B cell (primary cell): Measurements from ENCODE around the gene LURAP1L. TPM values are rescaled to one million over a fixed set of nuclear protein-coding genes. Genes with fewer than 3 reads are reported as not detected.

Source experiments
- ATAC-seq: fragments of 200-7000 bp; cut with Tn5 transposase; one replicate; pipeline ENCODE4 v1.10.0; 2021; ENCODE audit warnings: low read depth, mild to moderate bottlenecking, moderate number of reproducible peaks, moderate library complexity
- CTCF ChIA-PET: fragments of 350-600 bp; sonication (Branson Sonifier 250); formaldehyde crosslinking; loops from one replicate; lab custom pipeline; 2021; ENCODE audit warnings: antibody characterized with exemption, inconsistent platforms; lab: Charles Lee
- POLR2A ChIA-PET: fragments of 350-600 bp; sonication (Branson Sonifier 250); formaldehyde crosslinking; loops from one replicate; lab custom pipeline; 2021; ENCODE audit warnings: antibody characterized with exemption; lab: Charles Lee
- DNase-seq: peaks from one replicate; pipeline ENCODE4 v3.0.0; 2013
- H2AFZ ChIP-seq: 2 replicates; pipeline ENCODE4 v1.6.1; 2012; ENCODE audit warnings: mild to moderate bottlenecking, low read depth, low read length; ENCODE audit not compliant: insufficient read depth, poor library complexity, severe bottlenecking
- H3K27ac ChIP-seq, 2 donors: 1 replicate in 1 of 2; 2 replicates in 1 of 2; pipeline ENCODE4 v1.5.1; 2012 to 2013; ENCODE audit warnings: low read length in 2 of 2, mild to moderate bottlenecking in 2 of 2, moderate library complexity in 1 of 2
- H3K27me3 ChIP-seq, 4 experiments: fragments of 200-600 bp in 1 of 4; sonication (generic) in 1 of 4; replicated peaks in 1 of 4; 1 replicate in 2 of 4; 2 replicates in 2 of 4; pipeline versions ENCODE4 v1.6.1 to v1.7.0; 2013 to 2016; ENCODE audit warnings: low read length in 3 of 4, mild to moderate bottlenecking in 2 of 4, mixed read lengths in 1 of 4, moderate library complexity in 1 of 4; ENCODE audit not compliant: insufficient read depth in 4 of 4, control insufficient read depth in 3 of 4; ENCODE audit errors: control extremely low read depth in 1 of 4
- H3K36me3 ChIP-seq, 2 experiments: replicated peaks in 1 of 2; 1 replicate in 1 of 2; 2 replicates in 1 of 2; pipeline versions ENCODE4 v1.6.1 to v1.7.1; 2013; ENCODE audit warnings: low read length in 1 of 2; ENCODE audit not compliant: insufficient read depth in 2 of 2, control insufficient read depth in 1 of 2; ENCODE audit errors: control extremely low read depth in 1 of 2, extremely low read depth in 1 of 2
- H3K4me1 ChIP-seq, 2 donors: fragments of 200-600 bp in 1 of 2; sonication (generic) in 1 of 2; 1 replicate in 1 of 2; 2 replicates in 1 of 2; pipeline versions ENCODE4 v1.5.1 to v1.6.1; 2013 to 2017; ENCODE audit warnings: low read length in 2 of 2; ENCODE audit not compliant: control insufficient read depth in 2 of 2, insufficient read depth in 2 of 2
- H3K4me2 ChIP-seq: replicated peaks from 2 replicates; pipeline ENCODE3; 2012; ENCODE audit warnings: mild to moderate bottlenecking, low read depth, low read length; ENCODE audit not compliant: poor library complexity, severe bottlenecking
- H3K4me3 ChIP-seq, 5 experiments: fragments of 200-600 bp in 1 of 5; sonication (generic) in 1 of 5; 1 replicate in 3 of 5; 2 replicates in 2 of 5; pipeline versions ENCODE4 v1.5.1 to v1.7.0; 2011 to 2016; ENCODE audit warnings: low read length in 4 of 5, mild to moderate bottlenecking in 4 of 5, low read depth in 2 of 5, control low read depth in 1 of 5, moderate library complexity in 1 of 5; ENCODE audit not compliant: insufficient read depth in 1 of 5; ENCODE audit errors: control extremely low read depth in 1 of 5, extremely low read depth in 1 of 5
- H3K79me2 ChIP-seq: fragments of 200-600 bp; sonication (generic); one replicate; pipeline ENCODE4 v1.6.0; 2016; ENCODE audit warnings: low read length; ENCODE audit not compliant: control insufficient read depth, insufficient read depth
- H3K9ac ChIP-seq: fragments of 200-600 bp; sonication (generic); 2 replicates; pipeline ENCODE4 v1.6.1; 2017; ENCODE audit warnings: mild to moderate bottlenecking, low read length, moderate library complexity
- H3K9me3 ChIP-seq, 3 donors: one replicate each; pipeline versions ENCODE4 v1.6.1 to v1.7.1; 2013; ENCODE audit warnings: low read length in 2 of 3; ENCODE audit not compliant: control insufficient read depth in 2 of 3, insufficient read depth in 1 of 3; ENCODE audit errors: control extremely low read depth in 1 of 3
- H4K20me1 ChIP-seq: 2 replicates; pipeline ENCODE4 v1.6.0; 2012; ENCODE audit warnings: mild to moderate bottlenecking, low read length; ENCODE audit not compliant: insufficient read depth, control insufficient read depth, poor library complexity, severe bottlenecking
- H3K27ac Mint-ChIP-seq: one replicate; pipeline ENCODE4 v1.8.0; 2021; ENCODE audit warnings: mixed read lengths
- H3K27me3 Mint-ChIP-seq: one replicate; pipeline ENCODE4 v1.8.0; 2021; ENCODE audit warnings: mixed read lengths
- H3K4me1 Mint-ChIP-seq: one replicate; pipeline ENCODE4 v1.8.0; 2021; ENCODE audit warnings: mixed read lengths
- H3K4me3 Mint-ChIP-seq: one replicate; pipeline ENCODE4 v1.8.0; 2021; ENCODE audit warnings: mixed read lengths
- H3K9me3 Mint-ChIP-seq: one replicate; pipeline ENCODE4 v1.8.0; 2022; ENCODE audit warnings: mixed read lengths; ENCODE audit not compliant: insufficient read depth
- CTCF ChIP-seq: fragments of 200-600 bp; IDR thresholded peaks from one replicate; pipeline ENCODE4 v1.8.0; 2022; ENCODE audit warnings: antibody characterized with exemption, mild to moderate bottlenecking
- EZH2 ChIP-seq: IDR thresholded peaks from 2 replicates; pipeline ENCODE4 v1.6.1; 2012; ENCODE audit warnings: borderline replicate concordance, low read depth, mild to moderate bottlenecking, moderate library complexity, low read length; ENCODE audit not compliant: insufficient read depth, poor library complexity, severe bottlenecking
- WGBS: methylation state at CpG from one replicate; pipeline ENCODE4 v1.1.5; 2013; ENCODE audit warnings: missing lambda C conversion rate; ENCODE audit not compliant: insufficient coverage; 5-methylcytosine and 5-hydroxymethylcytosine counted together
- intact Hi-C: fragments of 100-400 bp; cut with micrococcal nuclease; formaldehyde crosslinking; loops from one replicate; pipeline ENCODE4 v1.10.0; 2022
- polyA plus RNA-seq: library from polyadenylated mRNA; depleted of rRNA; stranded (reverse); fragments of >200 nt; gene quantifications from 2 replicates; pipeline ENCODE4 v1.2.3, GENCODE V29; 2012
- total RNA-seq, 2 donors: library from RNA; stranded (reverse); fragments of 120-200 nt in 1 of 2; gene quantifications; 1 replicate in 1 of 2; 2 replicates in 1 of 2; pipeline versions ENCODE4 v1.2.3 to v1.2.4, GENCODE V29; 2013 to 2022

Gene LURAP1L
- total and polyA plus RNA-seq, 2 donors (not counting 1 experiment from before 2014, with no cell fraction given) = not detected

- Histone ChIP-seq H3K9ac (no peak overlapping the region), H3K27ac (no peak overlapping the region), H4K20me1 (no peaks in the 10 kb centered on the region), H3K9me3 (peaks cover 0 to 15% (median 0%) of the 10 kb centered on the region in 3 donors), H3K4me1 (peaks cover 9 to 11% of the 10 kb centered on the region in 2 donors), H2AFZ (no peak overlapping the region), H3K27me3 (peaks cover 0 to 22% (median 10%) of the 10 kb centered on the region in 4 experiments), H3K4me2 (peak overlapping the region; percentile 35), H3K4me3 (no peak overlapping the region), H3K79me2 (no peaks in the 10 kb centered on the region), H3K36me3 (no peaks in the 10 kb centered on the region)
- Mint-ChIP-seq H3K4me3 (peak overlapping the region; percentile 47), H3K27me3 (peaks cover 17% of the 10 kb centered on the region), H3K4me1 (peaks cover 13% of the 10 kb centered on the region), H3K9me3 (no peaks in the 10 kb centered on the region), H3K27ac (no peak overlapping the region)
- 3% methylated on average over 50 of the region's 50 CpGs for WGBS
- intact Hi-C loops = no loop called here
- DNase-seq (peak; percentile 3), ATAC-seq (no peak)
- TF ChIP-seq CTCF (no peak), EZH2 (no peak)
- CTCF ChIA-PET = no interaction called here
- POLR2A ChIA-PET = no interaction called here
Observed at GRCh38 chr9:12775679-12776512, 1.1 kb downstream of the LURAP1L start.

- intact Hi-C loops = no loop called here
- TF ChIP-seq CTCF (no peak), EZH2 (no peak)
- DNase-seq = no peak
- H4K20me1 ChIP-seq = no peaks in the 10 kb centered on the region
- no peak overlapping the region for H3K9ac ChIP-seq
- Mint-ChIP-seq H3K27ac (no peak overlapping the region), H3K27me3 (peaks cover 17% of the 10 kb centered on the region), H3K4me3 (peak overlapping the region; percentile 47), H3K4me1 (peaks cover 13% of the 10 kb centered on the region), H3K9me3 (no peaks in the 10 kb centered on the region)
- no peaks in the 10 kb centered on the region for H3K36me3 ChIP-seq
- no peak overlapping the region for H3K4me3 ChIP-seq
- no peak overlapping the region for H3K27ac ChIP-seq
- no peak overlapping the region for H2AFZ ChIP-seq
- ATAC-seq = no peak
- CTCF ChIA-PET = no interaction called here
- H3K79me2 ChIP-seq = no peaks in the 10 kb centered on the region
- POLR2A ChIA-PET = no interaction called here
- peaks cover 0 to 22% (median 10%) of the 10 kb centered on the region in 4 experiments for H3K27me3 ChIP-seq
- no peak overlapping the region for H3K4me2 ChIP-seq
- 16% methylated on average over 4 of the region's 8 CpGs for WGBS
- H3K9me3 ChIP-seq = peaks cover 0 to 15% (median 0%) of the 10 kb centered on the region in 3 donors
- peaks cover 9 to 11% of the 10 kb centered on the region in 2 donors for H3K4me1 ChIP-seq
Observed at GRCh38 chr9:12776513-12777055, 1.8 kb downstream of the LURAP1L start.
